Osteocyte (in vitro differentiated cells): ENCODE data around the gene LRRC4C. TPM values are rescaled to one million over a fixed set of nuclear protein-coding genes. Genes with fewer than 3 reads are reported as not detected.
"Not testable (repeated sequence)": the region's sequence is repeated elsewhere in the genome, so short reads cannot be mapped to it uniquely, and the experiment has no call there.

ENCODE experiments used
- DNase-seq: peaks from one replicate; pipeline ENCODE4 v3.0.0; 2021; ENCODE audit warnings: mixed read lengths; ENCODE audit not compliant: unreplicated experiment; ENCODE audit errors: extremely low spot score
- H3K27ac Mint-ChIP-seq: one replicate; pipeline ENCODE4 v1.8.0; 2021; ENCODE audit warnings: mild to moderate bottlenecking, mixed read lengths; ENCODE audit not compliant: unreplicated experiment
- H3K27me3 Mint-ChIP-seq: one replicate; pipeline ENCODE4 v1.8.0; 2021; ENCODE audit warnings: mixed read lengths; ENCODE audit not compliant: unreplicated experiment
- H3K36me3 Mint-ChIP-seq: one replicate; pipeline ENCODE4 v1.8.0; 2021; ENCODE audit warnings: mixed read lengths; ENCODE audit not compliant: unreplicated experiment
- H3K4me1 Mint-ChIP-seq: one replicate; pipeline ENCODE4 v1.8.0; 2021; ENCODE audit warnings: mixed read lengths; ENCODE audit not compliant: unreplicated experiment
- H3K4me3 Mint-ChIP-seq: one replicate; pipeline ENCODE4 v1.8.0; 2021; ENCODE audit warnings: mild to moderate bottlenecking, moderate library complexity, mixed read lengths; ENCODE audit not compliant: unreplicated experiment
- H3K9me3 Mint-ChIP-seq: one replicate; pipeline ENCODE4 v1.8.0; 2021; ENCODE audit warnings: mixed read lengths; ENCODE audit not compliant: unreplicated experiment
- CTCF ChIP-seq: fragments of 200-600 bp; sonication (generic); IDR thresholded peaks from 2 replicates; pipeline ENCODE4 v1.5.0; 2021; ENCODE audit warnings: antibody characterized with exemption, mild to moderate bottlenecking, moderate library complexity
- total RNA-seq: library from RNA; stranded (reverse); gene quantifications from 2 replicates; pipeline ENCODE4 v1.2.1, GENCODE V29; 2021

Gene LRRC4C
- total RNA-seq, 1 donor from 2014 or later = 0.16 TPM

GRCh38 chr11:40882301-40882700 lies 577.2 kb downstream of the LRRC4C start:
- no peak overlapping the region for H3K27ac Mint-ChIP-seq
- TF ChIP-seq CTCF = no peak
- H3K4me3 Mint-ChIP-seq = no peak overlapping the region
- no peaks in the 10 kb centered on the region for H3K36me3 Mint-ChIP-seq
- H3K4me1 Mint-ChIP-seq = no peaks in the 10 kb centered on the region
- DNase-seq = no peak
- H3K27me3 Mint-ChIP-seq = no peaks in the 10 kb centered on the region
- peaks cover 5% of the 10 kb centered on the region for H3K9me3 Mint-ChIP-seq

GRCh38 chr11:40879911-40880310 lies 579.5 kb downstream of the LRRC4C start:
- H3K27ac Mint-ChIP-seq = no peak overlapping the region
- no peak overlapping the region for H3K4me3 Mint-ChIP-seq
- peaks cover 5% of the 10 kb centered on the region for H3K9me3 Mint-ChIP-seq
- H3K4me1 Mint-ChIP-seq = no peaks in the 10 kb centered on the region
- no peaks in the 10 kb centered on the region for H3K27me3 Mint-ChIP-seq
- DNase-seq = no peak
- H3K36me3 Mint-ChIP-seq = no peaks in the 10 kb centered on the region
- TF ChIP-seq CTCF = no peak

GRCh38 chr11:40877981-40878380 lies 581.5 kb downstream of the LRRC4C start:
- H3K4me3 Mint-ChIP-seq = no peak overlapping the region
- H3K4me1 Mint-ChIP-seq = no peaks in the 10 kb centered on the region

GRCh38 chr11:40877256-40877655 lies 582.2 kb downstream of the LRRC4C start:
- Mint-ChIP-seq H3K4me1 (no peaks in the 10 kb centered on the region), H3K36me3 (no peaks in the 10 kb centered on the region), H3K27me3 (no peaks in the 10 kb centered on the region), H3K4me3 (no peak overlapping the region), H3K9me3 (peaks cover 13% of the 10 kb centered on the region), H3K27ac (no peak overlapping the region)
- no peak for DNase-seq
- TF ChIP-seq CTCF = no peak

More at GRCh38 chr11:40877981-40878380, 581.5 kb downstream of the LRRC4C start:
- peaks cover 8% of the 10 kb centered on the region for H3K9me3 Mint-ChIP-seq
- no peak for TF ChIP-seq CTCF
- no peaks in the 10 kb centered on the region for H3K36me3 Mint-ChIP-seq
- no peaks in the 10 kb centered on the region for H3K27me3 Mint-ChIP-seq
- DNase-seq = no peak
- H3K27ac Mint-ChIP-seq = no peak overlapping the region

- no peaks in the 10 kb centered on the region for H3K4me1 Mint-ChIP-seq
- no peaks in the 10 kb centered on the region for H3K27me3 Mint-ChIP-seq
- TF ChIP-seq CTCF = no peak
- DNase-seq = no peak
- no peaks in the 10 kb centered on the region for H3K36me3 Mint-ChIP-seq
- H3K27ac Mint-ChIP-seq = no peak overlapping the region
- no peak overlapping the region for H3K4me3 Mint-ChIP-seq
- peaks cover 24% of the 10 kb centered on the region for H3K9me3 Mint-ChIP-seq
These were observed 591.3 kb downstream of the LRRC4C start for GRCh38 chr11:40867991-40868632.

- not testable (repeated sequence) for H3K9me3 Mint-ChIP-seq, DNase-seq, H3K36me3 Mint-ChIP-seq, H3K4me1 Mint-ChIP-seq, H3K27ac Mint-ChIP-seq, H3K4me3 Mint-ChIP-seq, H3K27me3 Mint-ChIP-seq
These were observed 601.7 kb downstream of the LRRC4C start for GRCh38 chr11:40857754-40858153.
